Measurements from ENCODE around the gene EVPL. TPM values are rescaled to one million over a fixed set of nuclear protein-coding genes. Genes with fewer than 3 reads are reported as not detected.

The EVPL gene
- total RNA-seq, 1 experiment from 2014 or later: not detected

GRCh38 chr17:75959051-75959838 lies 67.9 kb downstream of the EVPL start:
- DNase-seq (ENCODE audit: low read depth): no peak

Other genes starting within 250 kb of the EVPL start
- 23.2 and 26.7 TPM in 2 replicates for gene UNK, start 242.5 kb downstream of the EVPL start, total RNA-seq (2014; rRNA removed; shearing (Covaris generic))
- 0.07 TPM in 1 of 2 replicates, not detected in the other for gene UNC13D, start 182.9 kb downstream of the EVPL start, total RNA-seq (2014; rRNA removed; shearing (Covaris generic))
- 32.5 and 35.8 TPM in 2 replicates for gene WBP2, start 172.0 kb downstream of the EVPL start, total RNA-seq (2014; rRNA removed; shearing (Covaris generic))
- 3.8 and 6.6 TPM in 2 replicates for gene TRIM47, start 148.7 kb downstream of the EVPL start, total RNA-seq (2014; rRNA removed; shearing (Covaris generic))
- gene TRIM65, start 130.4 kb downstream of the EVPL start, total RNA-seq (2014; rRNA removed; shearing (Covaris generic)): 6.4 and 11.1 TPM in 2 replicates
- gene MRPL38, start 122.4 kb downstream of the EVPL start, total RNA-seq (2014; rRNA removed; shearing (Covaris generic)): 30.3 and 39.4 TPM in 2 replicates
- gene FBF1, start 86.3 kb downstream of the EVPL start, total RNA-seq (2014; rRNA removed; shearing (Covaris generic)): 14.4 and 18.7 TPM in 2 replicates
- gene ACOX1, start 48.1 kb downstream of the EVPL start, total RNA-seq (2014; rRNA removed; shearing (Covaris generic)): 16.7 and 22.4 TPM in 2 replicates
- 8.0 and 14.3 TPM in 2 replicates for gene TEN1, start 48.1 kb downstream of the EVPL start, total RNA-seq (2014; rRNA removed; shearing (Covaris generic))
- gene CDK3, start 26.5 kb downstream of the EVPL start, total RNA-seq (2014; rRNA removed; shearing (Covaris generic)): 0.30 and 1.6 TPM in 2 replicates
- gene SRP68, start 45.2 kb upstream of the EVPL start, total RNA-seq (2014; rRNA removed; shearing (Covaris generic)): 19.0 and 28.5 TPM in 2 replicates
- 0.30 and 0.96 TPM in 2 replicates for gene GALR2, start 47.5 kb upstream of the EVPL start, total RNA-seq (2014; rRNA removed; shearing (Covaris generic))
- gene ZACN, start 51.9 kb upstream of the EVPL start, total RNA-seq (2014; rRNA removed; shearing (Covaris generic)): 0.02 TPM in 1 of 2 replicates, not detected in the other
- 39.0 and 69.9 TPM in 2 replicates for gene EXOC7, start 76.5 kb upstream of the EVPL start, total RNA-seq (2014; rRNA removed; shearing (Covaris generic))
- gene FOXJ1, start 113.9 kb upstream of the EVPL start, total RNA-seq (2014; rRNA removed; shearing (Covaris generic)): not detected in 2 replicates
- 4.1 and 6.7 TPM in 2 replicates for gene RNF157, start 213.2 kb upstream of the EVPL start, total RNA-seq (2014; rRNA removed; shearing (Covaris generic))
- gene UBALD2, start 238.0 kb upstream of the EVPL start, total RNA-seq (2014; rRNA removed; shearing (Covaris generic)): 11.8 and 25.6 TPM in 2 replicates

Data from M059J (cell line).